Measurements from ENCODE around the gene P2RY2.

DNA sequence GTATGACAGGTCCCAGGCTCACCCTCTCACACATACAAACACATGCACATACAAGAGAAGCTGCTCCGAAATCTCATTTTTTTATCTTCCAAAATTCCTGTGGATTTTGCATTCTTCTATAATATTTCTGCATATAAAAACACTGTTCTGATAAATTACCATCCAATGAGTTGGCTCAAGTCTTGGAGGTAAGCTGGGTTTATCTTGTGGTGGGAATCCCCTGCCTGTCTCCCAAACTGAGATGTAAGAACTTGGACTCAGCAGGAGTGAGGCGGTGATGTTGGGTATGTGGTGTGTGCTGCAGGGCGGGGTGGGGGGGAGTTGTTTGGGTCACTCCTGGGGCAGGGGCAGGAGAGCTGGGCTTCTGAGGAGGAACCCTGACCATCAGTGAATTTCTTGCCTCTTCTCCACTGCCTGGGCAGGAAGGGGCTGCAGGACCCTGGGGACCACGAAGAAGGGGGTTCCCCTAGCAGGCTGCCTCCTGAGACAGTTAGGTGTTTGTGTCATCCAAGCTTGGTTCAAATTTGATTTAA, 47.3 kb downstream of the P2RY2 start:
- TF ChIP-seq NFYB (CRISPR knock-in tag; conservative IDR thresholded peaks at IDR 0.05; ENCODE audit: low read depth) (no peak), NFE2L1 (CRISPR knock-in tag; IDR thresholded peaks at IDR 0.05) (no peak), SP1 (CRISPR knock-in tag; conservative IDR thresholded peaks at IDR 0.05) (no peak), ATF1 (CRISPR knock-in tag; IDR thresholded peaks at IDR 0.05) (no peak), ELF4 (CRISPR knock-in tag; IDR thresholded peaks at IDR 0.05; ENCODE audit: low read depth) (no peak), NR1H2 (CRISPR knock-in tag; IDR thresholded peaks at IDR 0.05) (no peak), SMAD3 (CRISPR knock-in tag; IDR thresholded peaks at IDR 0.05; ENCODE audit: borderline replicate concordance) (no peak), CREM (CRISPR knock-in tag; IDR thresholded peaks at IDR 0.05) (no peak)
- TF ChIP-seq, protein P1, sequence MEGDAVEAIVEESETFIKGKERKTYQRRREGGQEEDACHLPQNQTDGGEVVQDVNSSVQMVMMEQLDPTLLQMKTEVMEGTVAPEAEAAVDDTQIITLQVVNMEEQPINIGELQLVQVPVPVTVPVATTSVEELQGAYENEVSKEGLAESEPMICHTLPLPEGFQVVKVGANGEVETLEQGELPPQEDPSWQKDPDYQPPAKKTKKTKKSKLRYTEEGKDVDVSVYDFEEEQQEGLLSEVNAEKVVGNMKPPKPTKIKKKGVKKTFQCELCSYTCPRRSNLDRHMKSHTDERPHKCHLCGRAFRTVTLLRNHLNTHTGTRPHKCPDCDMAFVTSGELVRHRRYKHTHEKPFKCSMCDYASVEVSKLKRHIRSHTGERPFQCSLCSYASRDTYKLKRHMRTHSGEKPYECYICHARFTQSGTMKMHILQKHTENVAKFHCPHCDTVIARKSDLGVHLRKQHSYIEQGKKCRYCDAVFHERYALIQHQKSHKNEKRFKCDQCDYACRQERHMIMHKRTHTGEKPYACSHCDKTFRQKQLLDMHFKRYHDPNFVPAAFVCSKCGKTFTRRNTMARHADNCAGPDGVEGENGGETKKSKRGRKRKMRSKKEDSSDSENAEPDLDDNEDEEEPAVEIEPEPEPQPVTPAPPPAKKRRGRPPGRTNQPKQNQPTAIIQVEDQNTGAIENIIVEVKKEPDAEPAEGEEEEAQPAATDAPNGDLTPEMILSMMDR (IDR thresholded peaks at IDR 0.05), result no peak
- TF ChIP-seq, protein P2, sequence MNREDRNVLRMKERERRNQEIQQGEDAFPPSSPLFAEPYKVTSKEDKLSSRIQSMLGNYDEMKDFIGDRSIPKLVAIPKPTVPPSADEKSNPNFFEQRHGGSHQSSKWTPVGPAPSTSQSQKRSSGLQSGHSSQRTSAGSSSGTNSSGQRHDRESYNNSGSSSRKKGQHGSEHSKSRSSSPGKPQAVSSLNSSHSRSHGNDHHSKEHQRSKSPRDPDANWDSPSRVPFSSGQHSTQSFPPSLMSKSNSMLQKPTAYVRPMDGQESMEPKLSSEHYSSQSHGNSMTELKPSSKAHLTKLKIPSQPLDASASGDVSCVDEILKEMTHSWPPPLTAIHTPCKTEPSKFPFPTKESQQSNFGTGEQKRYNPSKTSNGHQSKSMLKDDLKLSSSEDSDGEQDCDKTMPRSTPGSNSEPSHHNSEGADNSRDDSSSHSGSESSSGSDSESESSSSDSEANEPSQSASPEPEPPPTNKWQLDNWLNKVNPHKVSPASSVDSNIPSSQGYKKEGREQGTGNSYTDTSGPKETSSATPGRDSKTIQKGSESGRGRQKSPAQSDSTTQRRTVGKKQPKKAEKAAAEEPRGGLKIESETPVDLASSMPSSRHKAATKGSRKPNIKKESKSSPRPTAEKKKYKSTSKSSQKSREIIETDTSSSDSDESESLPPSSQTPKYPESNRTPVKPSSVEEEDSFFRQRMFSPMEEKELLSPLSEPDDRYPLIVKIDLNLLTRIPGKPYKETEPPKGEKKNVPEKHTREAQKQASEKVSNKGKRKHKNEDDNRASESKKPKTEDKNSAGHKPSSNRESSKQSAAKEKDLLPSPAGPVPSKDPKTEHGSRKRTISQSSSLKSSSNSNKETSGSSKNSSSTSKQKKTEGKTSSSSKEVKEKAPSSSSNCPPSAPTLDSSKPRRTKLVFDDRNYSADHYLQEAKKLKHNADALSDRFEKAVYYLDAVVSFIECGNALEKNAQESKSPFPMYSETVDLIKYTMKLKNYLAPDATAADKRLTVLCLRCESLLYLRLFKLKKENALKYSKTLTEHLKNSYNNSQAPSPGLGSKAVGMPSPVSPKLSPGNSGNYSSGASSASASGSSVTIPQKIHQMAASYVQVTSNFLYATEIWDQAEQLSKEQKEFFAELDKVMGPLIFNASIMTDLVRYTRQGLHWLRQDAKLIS (CRISPR knock-in tag; IDR thresholded peaks at IDR 0.05; ENCODE audit: borderline replicate concordance), result no peak
- TF ChIP-seq, protein P3, sequence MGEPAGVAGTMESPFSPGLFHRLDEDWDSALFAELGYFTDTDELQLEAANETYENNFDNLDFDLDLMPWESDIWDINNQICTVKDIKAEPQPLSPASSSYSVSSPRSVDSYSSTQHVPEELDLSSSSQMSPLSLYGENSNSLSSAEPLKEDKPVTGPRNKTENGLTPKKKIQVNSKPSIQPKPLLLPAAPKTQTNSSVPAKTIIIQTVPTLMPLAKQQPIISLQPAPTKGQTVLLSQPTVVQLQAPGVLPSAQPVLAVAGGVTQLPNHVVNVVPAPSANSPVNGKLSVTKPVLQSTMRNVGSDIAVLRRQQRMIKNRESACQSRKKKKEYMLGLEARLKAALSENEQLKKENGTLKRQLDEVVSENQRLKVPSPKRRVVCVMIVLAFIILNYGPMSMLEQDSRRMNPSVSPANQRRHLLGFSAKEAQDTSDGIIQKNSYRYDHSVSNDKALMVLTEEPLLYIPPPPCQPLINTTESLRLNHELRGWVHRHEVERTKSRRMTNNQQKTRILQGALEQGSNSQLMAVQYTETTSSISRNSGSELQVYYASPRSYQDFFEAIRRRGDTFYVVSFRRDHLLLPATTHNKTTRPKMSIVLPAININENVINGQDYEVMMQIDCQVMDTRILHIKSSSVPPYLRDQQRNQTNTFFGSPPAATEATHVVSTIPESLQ (CRISPR knock-in tag; IDR thresholded peaks at IDR 0.05), result no peak
- TF ChIP-seq, protein P4, sequence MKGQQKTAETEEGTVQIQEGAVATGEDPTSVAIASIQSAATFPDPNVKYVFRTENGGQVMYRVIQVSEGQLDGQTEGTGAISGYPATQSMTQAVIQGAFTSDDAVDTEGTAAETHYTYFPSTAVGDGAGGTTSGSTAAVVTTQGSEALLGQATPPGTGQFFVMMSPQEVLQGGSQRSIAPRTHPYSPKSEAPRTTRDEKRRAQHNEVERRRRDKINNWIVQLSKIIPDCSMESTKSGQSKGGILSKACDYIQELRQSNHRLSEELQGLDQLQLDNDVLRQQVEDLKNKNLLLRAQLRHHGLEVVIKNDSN (CRISPR knock-in tag; IDR thresholded peaks at IDR 0.05), result no peak

Measured in WTC11 (cell line).